Measurements from ENCODE around the gene PLAAT3.
"Not testable (repeated sequence)": the region's sequence is repeated elsewhere in the genome, so short reads cannot be mapped to it uniquely, and the experiment has no call there.

The PLAAT3 gene

GRCh38 chr11:63572026-63572688 is 42.1 kb downstream of the PLAAT3 start:
- in situ Hi-C loops (cut with MboI; ENCODE audit: low sequenced_read_pairs), result no loop called here

GRCh38 chr11:63569570-63569969 is 44.7 kb downstream of the PLAAT3 start:
- in situ Hi-C loops (cut with MboI; ENCODE audit: low sequenced_read_pairs), result no loop called here

GRCh38 chr11:63567044-63567840 is 47.0 kb downstream of the PLAAT3 start:
- in situ Hi-C loops (cut with MboI; ENCODE audit: low sequenced_read_pairs), result no loop called here

GRCh38 chr11:63564784-63565350 is 49.4 kb downstream of the PLAAT3 start:
- in situ Hi-C loops (cut with MboI; ENCODE audit: low sequenced_read_pairs), result no loop called here

GRCh38 chr11:63564056-63564774 is 50.0 kb downstream of the PLAAT3 start:
- in situ Hi-C loops (cut with MboI; ENCODE audit: low sequenced_read_pairs), result no loop called here

GRCh38 chr11:63563201-63564055 is 50.8 kb downstream of the PLAAT3 start, which contains the start of gene PLAAT2:
PLAAT2 (minus strand) TSS chr11:63563379; CDS start chr11:63563324, 55 bp downstream.
- in situ Hi-C loops (cut with MboI; ENCODE audit: low sequenced_read_pairs), result no loop called here

GRCh38 chr11:63560506-63561180 is 53.6 kb downstream of the PLAAT3 start:
- in situ Hi-C loops (cut with MboI; ENCODE audit: low sequenced_read_pairs), result no loop called here

GRCh38 chr11:63558459-63559157 is 55.6 kb downstream of the PLAAT3 start:
- in situ Hi-C loops (cut with MboI; ENCODE audit: low sequenced_read_pairs), result no loop called here

- in situ Hi-C loops (cut with MboI; ENCODE audit: low sequenced_read_pairs), result no loop called here
Measured at GRCh38 chr11:63557570-63557969, 56.7 kb downstream of the PLAAT3 start.

- in situ Hi-C loops (cut with MboI; ENCODE audit: low sequenced_read_pairs), result no loop called here
Measured at GRCh38 chr11:63556404-63557013, 57.7 kb downstream of the PLAAT3 start.

GRCh38 chr11:63554877-63555223 is 59.4 kb downstream of the PLAAT3 start:
- in situ Hi-C loops (cut with MboI; ENCODE audit: low sequenced_read_pairs), result no loop called here

- in situ Hi-C loops (cut with MboI; ENCODE audit: low sequenced_read_pairs), result no loop called here
Measured at GRCh38 chr11:63553759-63554158, 60.5 kb downstream of the PLAAT3 start.

- in situ Hi-C loops (cut with MboI; ENCODE audit: low sequenced_read_pairs), result no loop called here
Measured at GRCh38 chr11:63552921-63553320, 61.3 kb downstream of the PLAAT3 start.

- in situ Hi-C loops (cut with MboI; ENCODE audit: low sequenced_read_pairs), result no loop called here
Measured at GRCh38 chr11:63551889-63552266, 62.4 kb downstream of the PLAAT3 start.

- in situ Hi-C loops (cut with MboI; ENCODE audit: low sequenced_read_pairs), result no loop called here
Measured at GRCh38 chr11:63551091-63551888, 62.9 kb downstream of the PLAAT3 start.

GRCh38 chr11:63550156-63550700 is 64.0 kb downstream of the PLAAT3 start:
- in situ Hi-C loops (cut with MboI; ENCODE audit: low sequenced_read_pairs), result not testable (repeated sequence)

GRCh38 chr11:63549411-63549810 is 64.8 kb downstream of the PLAAT3 start:
- in situ Hi-C loops (cut with MboI; ENCODE audit: low sequenced_read_pairs), result no loop called here

- in situ Hi-C loops (cut with MboI; ENCODE audit: low sequenced_read_pairs), result no loop called here
Measured at GRCh38 chr11:63548178-63548577, 66.1 kb downstream of the PLAAT3 start.
